GM19099 (cell line): ENCODE results near the gene DNAH17.

ENCODE experiments used
- POLR2A ChIP-seq: IDR thresholded peaks from 3 replicates; pipeline ENCODE4 v1.6.1; 2011; ENCODE audit warnings: low read depth; ENCODE audit not compliant: insufficient read length; ENCODE audit errors: extremely low read depth

Gene DNAH17

DNA sequence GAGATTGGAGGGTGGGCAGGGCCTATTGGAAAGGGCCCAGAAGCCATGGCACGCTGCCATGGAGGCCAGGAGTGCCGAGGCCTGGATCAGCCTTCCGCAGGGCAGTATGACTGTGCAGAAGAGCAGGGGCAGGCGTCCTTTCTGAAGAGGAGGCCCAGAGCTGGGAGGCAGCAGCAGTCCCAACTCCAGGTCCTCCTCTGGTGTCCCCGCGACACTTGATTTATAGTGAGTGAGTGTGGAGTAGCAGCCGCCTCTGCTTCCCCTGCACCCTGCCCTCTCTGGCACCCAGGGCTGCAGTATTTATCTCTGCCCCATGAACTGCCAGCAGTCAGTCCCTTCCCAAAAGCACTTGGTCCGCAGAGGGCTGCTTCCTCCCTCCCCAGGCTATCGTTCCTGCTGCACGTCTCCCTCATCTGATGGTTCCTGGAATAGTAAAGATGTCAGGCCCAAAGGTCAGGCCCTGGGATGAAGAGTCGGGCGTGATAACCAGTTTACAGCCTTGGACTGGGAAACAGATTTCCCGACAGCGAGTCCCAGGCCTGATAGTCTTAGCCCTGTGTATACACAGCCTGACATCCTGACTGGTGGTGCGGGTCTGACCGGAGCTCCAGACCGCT lies 165.8 kb downstream of the DNAH17 start:
- no peak for TF ChIP-seq POLR2A

GRCh38 chr17:78409191-78409928 lies 167.8 kb downstream of the DNAH17 start:
- no peak for TF ChIP-seq POLR2A

- TF ChIP-seq POLR2A, result no peak
Measured at GRCh38 chr17:78408476-78409050, 168.6 kb downstream of the DNAH17 start.

- no peak for TF ChIP-seq POLR2A
Measured at GRCh38 chr17:78407387-78408000, 169.7 kb downstream of the DNAH17 start.

- TF ChIP-seq POLR2A, result no peak
Measured at GRCh38 chr17:78406920-78407319, 170.3 kb downstream of the DNAH17 start.

DNA sequence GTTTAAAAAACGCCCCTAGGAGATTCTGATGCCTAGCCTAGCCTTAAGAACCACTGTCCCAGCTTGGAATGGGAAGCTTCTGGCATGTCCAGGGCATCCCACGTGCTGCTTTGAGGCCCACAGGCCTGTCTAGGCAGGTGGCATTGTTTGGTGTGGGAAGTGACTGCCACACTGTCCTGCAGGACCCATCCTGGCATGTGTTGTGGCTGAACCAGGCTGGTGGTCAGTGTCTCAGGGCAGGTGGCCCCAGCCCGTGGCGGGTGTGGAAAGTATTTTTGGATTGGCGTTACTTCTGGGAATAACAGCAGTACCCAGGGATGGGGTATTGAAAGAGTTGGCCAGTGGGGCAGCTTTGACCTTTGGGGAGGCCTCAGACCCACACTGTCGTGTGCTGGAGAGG lies 170.8 kb downstream of the DNAH17 start:
- TF ChIP-seq POLR2A, result no peak

- no peak for TF ChIP-seq POLR2A
Measured at GRCh38 chr17:78403822-78404221, 173.4 kb downstream of the DNAH17 start.

DNA sequence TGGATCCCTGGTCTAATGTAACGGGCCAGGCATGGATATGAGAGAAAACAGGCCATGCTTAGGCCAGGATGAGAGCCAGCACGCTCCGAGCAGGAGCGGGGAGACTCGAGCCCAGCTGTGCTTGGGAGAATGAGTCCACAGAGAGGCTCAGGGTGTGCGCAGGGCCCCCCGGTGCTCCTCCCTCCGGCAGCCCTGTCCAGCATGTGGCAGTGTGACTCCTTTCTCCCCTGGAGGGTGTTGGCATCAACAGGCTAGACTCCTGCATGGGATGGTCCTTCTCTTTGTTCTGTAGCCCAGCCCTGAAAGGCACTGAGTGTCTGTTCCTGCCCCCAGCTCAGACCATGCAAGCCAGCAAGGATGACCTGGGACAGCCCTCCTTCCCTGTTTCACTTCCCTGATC lies 175.3 kb downstream of the DNAH17 start:
- no peak for TF ChIP-seq POLR2A

DNA sequence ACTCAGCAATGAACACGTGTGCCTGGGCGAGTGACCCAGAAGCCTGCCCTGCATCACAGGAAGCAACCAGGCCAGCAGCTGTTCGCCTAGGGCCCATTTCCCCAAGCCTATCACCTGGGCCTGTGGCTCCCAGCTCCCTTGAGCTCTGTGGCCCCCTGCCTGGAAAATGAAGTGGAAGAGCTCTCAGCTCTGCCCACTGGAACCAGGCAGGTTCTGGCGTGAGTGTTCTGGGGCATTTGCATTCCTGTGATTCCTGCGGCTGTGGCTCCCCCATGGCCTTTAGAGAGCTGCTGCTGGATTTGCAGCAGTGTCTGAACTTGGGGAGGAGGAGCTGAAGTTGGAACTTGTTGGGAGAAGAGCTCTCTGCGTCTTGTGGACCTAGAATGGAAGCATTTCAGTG lies 175.9 kb downstream of the DNAH17 start:
- TF ChIP-seq POLR2A, result no peak

DNA sequence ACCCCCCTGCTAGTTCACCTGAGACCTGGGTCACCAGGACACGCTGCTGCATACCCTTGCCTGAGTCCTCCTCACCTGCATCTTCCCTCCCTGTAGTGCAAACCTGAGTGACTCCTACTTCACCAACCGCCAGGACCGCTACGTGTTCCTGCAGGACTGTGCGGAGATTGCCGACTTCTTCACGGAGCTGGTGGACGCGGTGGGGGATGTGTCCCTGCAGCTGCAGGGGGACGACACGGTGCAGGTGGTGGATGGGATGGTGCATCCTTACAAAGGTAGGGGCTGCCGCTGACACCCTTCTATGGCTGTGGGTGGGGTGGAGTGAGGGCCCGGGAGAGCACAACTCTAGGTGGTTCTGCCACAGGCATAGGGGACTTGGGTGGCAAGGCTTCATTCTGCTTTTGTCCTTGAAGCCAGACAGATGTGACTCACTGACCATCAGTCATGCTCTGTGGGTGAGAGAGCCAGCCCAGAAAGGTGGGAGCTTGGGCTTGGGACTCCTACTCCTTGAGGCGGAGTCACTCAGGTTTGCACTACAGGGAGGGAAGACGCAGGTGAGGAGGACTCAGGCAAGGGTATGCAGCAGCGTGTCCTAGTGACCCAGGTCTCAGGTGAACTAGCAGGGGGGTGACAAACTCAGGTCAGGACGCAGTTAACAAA lies 176.5 kb downstream of the DNAH17 start:
- TF ChIP-seq POLR2A, result no peak

DNA sequence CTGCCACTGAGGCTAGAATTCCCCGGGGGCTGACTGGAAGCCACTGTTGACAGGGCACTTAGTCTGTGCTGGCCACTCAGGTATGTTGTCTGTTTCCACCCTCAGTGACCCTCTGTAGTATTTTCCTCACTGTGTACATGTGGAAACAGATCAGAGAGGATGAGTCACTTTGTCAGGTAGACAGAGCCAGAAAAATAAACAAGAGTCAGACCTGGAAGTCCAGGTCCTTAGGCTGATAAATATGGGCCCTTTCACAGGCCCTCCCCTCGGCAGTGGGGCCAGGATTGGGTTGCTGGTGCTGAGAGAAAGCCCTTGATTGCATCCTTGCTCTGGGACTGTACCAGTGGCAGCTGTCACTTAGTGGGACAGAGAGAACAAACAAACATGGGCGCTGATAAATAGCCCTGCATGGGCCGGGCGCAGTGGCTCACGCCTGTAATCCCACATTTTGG lies 177.5 kb downstream of the DNAH17 start:
- TF ChIP-seq POLR2A, result no peak

DNA sequence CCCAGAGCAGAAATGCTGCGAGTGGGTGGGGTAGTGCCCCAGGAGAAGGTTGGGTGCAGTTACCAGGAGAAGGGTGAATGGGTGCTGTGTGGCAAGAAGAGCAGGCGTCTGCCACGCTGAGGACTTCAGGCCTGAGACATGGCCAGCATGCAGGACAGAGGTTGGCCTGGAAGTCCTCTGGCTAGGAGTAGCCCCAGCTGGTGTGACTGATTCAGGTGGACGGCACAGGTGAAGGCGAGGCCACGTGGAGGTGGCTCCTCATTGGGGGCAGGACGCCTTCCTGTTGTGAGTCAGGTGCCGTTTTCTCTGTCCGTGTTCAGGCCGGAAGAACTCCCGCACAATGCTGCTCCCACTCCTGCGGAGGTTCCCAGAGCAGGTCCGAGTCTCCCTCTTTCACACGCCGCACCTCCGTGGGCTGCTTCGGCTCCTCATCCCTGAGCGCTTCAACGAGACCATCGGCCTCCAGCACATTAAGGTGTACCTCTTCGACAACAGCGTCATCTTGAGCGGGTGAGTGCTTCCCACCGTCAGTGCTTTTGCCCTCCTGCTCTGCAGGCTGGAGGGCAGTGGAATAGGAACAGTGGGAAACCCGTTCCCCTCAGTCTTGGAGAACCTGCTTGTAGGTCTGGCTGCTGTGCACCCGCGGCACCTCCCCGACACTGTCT lies 178.0 kb downstream of the DNAH17 start:
- no peak for TF ChIP-seq POLR2A

GRCh38 chr17:78398390-78398789 lies 178.8 kb downstream of the DNAH17 start:
- TF ChIP-seq POLR2A, result no peak

DNA sequence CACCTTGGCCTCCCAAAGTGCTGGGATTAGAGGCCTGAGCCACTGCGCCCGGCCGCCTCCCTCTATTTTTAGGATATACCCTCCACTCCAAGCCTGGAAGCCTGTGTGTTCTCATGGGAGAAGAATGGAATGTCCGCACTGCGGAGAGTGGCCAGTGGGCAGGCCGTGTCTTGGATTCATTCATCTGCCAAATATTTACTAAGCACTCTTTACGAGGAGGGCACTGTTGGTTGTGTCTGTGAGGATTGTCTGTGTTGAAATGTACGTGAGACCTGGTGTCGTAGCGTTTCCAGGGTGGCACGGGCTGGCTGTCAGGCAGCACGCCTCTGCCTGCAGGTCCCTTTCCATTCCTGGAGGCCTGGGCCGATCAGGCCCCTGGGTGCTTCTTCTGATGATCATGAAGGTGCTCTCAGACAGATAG lies 179.5 kb downstream of the DNAH17 start:
- TF ChIP-seq POLR2A, result no peak

GRCh38 chr17:78396441-78397337 lies 180.5 kb downstream of the DNAH17 start:
- no peak for TF ChIP-seq POLR2A
